NCI-H510A treated with DMSO at 0.1 percent for 48 hours (cell line): ENCODE results near the gene HMX2.
"Not testable (repeated sequence)": the region's sequence is repeated elsewhere in the genome, so short reads cannot be mapped to it uniquely, and the experiment has no call there.

ENCODE experiments used
- DNase-seq: peaks from one replicate; lab custom pipeline; 2025; lab: John Stamatoyannopoulos, UW

The HMX2 gene

DNA sequence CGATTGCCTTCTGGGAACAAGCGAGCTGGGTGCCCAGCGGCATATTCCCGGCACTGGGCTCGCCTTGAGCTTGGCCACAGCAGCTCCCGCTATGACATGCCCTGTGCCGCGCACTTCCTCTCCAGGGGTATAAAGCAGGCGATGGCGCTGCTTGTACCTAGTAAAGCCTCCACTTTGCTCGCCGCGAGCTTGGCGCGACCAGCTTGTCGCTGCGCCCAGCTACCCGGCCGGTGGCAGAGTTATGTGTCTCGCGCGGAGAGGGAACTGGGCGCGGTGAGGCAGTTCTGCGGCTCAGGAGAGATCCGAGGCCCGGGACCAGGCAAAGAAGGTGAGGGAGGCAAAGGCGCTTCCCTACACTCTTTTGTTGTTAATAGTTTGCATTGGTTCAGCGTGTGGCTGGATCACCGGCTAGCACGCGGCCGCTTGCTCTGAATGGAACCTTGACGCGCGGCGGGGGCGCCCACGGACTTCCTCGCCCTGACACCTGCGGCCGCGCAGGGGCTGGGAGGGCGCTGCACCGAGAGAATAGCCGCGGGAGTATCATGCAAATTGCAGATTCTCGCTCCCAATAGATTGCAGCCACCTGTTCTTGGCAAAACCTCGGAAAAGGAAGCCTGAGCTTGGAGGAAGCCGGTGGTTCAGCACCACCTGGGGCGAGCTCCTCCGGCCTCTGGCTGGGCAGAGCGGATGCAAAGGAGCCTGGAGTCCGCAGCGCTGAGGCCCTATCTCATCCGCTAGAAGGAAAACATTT lies 3.2 kb downstream of the HMX2 start:
- DNase-seq: no peak

DNA sequence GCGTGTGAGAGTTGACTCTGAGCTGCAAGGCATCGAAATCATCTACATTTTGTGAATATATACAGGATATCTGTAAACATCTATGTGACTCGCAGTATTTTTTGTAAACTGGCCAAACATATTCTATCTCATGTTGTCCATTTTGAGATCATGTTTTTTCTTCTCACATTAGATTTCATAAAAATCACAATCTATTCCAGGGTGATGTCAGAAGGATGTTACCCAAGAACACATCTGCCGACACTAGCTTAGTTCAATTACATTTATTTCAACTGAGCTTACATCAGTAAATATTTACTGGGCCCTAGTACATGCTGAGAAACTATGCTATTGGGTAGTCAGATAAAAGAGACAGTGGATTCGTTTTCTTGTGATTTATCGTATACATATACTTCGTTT lies 3.8 kb downstream of the HMX2 start:
- DNase-seq: no peak

DNA sequence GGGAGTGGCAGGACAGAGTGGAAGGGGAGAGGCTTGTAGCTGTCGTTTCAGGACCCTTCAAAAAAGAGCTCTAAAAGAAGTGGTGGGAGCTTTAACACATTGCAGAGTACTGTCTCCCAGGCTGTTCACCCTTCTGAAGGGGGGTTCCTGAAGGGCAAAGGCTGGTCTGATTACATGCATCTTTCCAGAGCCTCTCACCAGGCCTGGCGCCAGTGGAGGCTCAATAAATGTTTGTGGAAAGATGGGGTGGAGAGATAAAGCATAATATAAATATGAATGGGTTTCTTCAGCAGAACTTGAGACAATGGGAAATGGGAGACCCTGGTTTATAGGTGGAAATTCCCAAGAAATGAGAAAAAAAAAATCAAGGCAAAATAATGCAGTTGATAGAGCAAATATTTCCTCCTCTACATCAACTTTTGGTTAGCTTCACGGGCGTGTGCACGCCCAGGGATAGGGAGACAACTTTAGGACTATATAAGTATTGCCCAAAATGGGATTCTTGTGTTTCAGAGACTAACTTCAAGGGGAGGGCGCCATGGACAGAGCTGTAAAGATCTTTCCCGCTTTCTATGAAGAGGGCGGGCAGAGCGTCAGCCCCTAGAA lies 5.7 kb downstream of the HMX2 start:
- DNase-seq: no peak

DNA sequence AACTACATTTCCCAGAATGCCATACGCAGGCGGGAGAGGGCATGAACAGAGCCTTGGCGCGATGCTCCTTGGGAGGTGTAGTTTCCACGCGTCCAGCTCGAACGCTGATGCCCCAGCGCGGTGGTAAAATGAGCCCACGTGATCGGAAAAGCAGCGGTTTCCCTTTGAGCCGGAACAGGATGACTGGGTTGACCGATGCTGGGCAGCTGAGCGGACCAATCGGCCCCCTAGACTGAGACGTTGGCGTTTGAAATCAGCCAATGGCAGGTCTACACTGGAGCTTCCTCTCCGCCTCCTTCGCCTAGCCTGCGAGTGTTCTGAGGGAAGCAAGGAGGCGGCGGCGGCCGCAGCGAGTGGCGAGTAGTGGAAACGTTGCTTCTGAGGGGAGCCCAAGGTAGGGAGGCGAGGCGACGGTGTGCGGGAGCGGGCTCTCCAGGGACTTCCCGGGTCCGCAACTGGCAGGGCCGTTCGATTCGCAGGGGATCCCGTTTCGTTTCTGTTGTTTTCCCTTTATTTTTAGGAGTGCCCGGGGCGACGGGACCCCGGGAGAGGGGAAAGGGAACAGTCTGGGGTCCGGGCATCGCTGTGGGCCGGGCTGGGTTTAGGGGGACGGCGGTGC lies 6.3 kb downstream of the HMX2 start, which contains the start of gene BUB3:
Gene BUB3, plus strand, starts transcription at position 311 of the 619 bp plus-strand sequence. CDS start 516 bp downstream, outside the sequence.
- DNase-seq: peak; percentile 98

DNA sequence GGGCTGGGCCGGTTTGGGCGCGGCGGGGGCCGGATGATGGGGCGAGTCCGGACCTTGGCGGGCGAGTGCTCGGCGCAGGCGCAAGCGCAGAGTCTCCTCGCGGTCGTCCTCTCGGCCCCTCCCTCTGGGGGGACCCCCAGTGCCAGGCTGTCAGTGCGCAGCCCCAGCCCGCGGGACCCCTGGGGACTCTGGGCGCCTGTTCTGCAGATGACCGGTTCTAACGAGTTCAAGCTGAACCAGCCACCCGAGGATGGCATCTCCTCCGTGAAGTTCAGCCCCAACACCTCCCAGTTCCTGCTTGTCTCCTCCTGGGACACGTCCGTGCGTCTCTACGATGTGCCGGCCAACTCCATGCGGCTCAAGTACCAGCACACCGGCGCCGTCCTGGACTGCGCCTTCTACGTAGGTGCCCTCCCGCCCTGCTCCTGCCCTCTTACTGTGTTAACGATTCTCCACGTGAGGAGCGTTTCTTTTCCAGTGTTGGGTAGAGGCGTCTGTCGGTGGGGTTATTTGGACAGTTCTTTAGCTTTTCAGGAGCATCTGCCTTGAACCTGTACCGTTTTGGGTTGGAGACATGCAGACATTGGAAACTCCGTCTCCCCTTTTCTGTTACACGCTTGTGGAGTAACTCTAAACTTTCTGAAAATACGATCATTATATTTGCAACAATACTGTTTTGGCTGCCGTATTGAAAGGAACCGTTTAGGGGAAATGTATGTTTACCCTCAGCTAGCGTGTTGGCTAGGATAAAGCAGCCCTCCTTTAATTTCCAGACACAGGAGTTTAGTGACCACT lies 7.0 kb downstream of the HMX2 start:
- no peak for DNase-seq

DNA sequence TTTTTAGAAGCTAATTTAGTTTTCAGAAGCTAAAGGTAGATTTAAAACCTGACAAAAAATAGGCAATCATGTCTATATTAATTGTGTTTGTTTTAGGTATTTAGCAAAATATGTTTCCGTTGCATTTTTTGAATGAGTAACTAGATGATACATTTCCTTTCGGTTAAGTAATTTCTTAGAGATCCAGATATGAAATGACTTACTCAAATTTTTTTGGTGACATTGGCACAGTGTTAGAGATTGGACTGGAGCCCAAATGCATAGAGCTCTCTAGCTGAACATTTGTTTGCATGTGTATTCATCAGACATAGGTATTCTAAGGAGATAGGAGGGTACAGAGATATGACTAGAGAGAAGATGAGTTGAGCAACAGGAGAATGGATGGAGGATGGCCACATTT lies 8.1 kb downstream of the HMX2 start:
- DNase-seq: no peak

DNA sequence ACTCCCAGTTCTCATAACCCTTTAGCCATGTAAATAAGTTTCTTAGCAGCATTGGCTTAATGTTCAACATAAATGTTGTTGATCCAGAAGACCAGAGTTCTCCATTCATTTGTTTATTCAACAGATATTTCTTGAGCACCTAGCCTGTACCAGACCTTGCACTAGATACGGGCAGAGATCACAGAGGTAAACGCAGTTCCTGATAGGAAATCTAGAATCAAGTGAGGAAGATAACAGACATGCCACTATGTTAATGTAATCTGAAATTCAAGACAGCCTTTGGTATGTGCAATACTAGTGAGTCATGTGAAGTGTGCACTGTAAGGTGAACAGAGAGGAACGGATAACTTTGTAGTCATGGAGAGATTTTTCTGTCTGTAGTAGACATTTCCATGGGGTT lies 9.3 kb downstream of the HMX2 start:
- no peak for DNase-seq

DNA sequence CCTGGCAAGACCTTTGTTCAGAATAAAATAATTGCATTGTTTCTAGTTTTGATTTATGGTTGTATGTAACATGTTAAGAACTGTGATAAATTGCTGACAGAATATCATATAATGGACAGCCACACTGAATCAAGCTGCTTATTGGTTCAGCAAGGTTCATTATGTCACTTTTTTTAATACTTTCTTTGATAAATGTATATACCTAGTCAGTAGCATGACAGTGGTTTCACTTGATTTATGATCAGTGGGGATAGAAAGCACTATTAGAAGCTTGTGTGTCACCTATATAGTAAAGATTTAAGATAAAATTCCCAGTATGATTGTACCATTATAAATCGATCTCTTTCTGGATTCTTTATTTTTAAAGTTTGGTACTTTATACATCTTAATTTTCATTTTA lies 10.7 kb downstream of the HMX2 start:
- no peak for DNase-seq

DNA sequence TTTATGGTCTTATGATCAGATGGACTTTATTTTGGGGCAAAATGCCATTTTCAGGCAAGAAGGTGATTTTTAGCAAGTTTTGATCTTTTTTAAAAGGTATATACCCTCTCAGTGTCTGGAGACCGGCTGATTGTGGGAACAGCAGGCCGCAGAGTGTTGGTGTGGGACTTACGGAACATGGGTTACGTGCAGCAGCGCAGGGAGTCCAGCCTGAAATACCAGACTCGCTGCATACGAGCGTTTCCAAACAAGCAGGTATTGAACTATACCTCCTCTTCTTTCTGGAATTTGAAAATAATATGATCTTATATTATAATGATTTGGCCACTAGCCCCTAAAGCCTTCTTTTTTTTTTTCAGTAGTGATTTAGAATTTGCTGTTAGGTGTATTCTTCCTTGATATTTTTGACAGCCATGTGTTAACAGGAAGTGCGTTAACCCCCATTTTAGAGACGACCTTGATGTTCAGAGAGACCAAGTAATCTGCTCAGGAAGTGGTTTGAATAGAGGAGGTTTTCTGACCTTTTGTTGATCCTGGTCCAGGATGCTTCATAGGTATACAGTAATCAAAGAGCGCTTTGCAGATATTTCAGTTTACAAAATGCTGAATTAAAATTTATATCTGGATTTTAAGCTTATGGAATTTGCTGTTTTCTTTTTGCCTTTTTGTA lies 12.5 kb downstream of the HMX2 start:
- DNase-seq: no peak

DNA sequence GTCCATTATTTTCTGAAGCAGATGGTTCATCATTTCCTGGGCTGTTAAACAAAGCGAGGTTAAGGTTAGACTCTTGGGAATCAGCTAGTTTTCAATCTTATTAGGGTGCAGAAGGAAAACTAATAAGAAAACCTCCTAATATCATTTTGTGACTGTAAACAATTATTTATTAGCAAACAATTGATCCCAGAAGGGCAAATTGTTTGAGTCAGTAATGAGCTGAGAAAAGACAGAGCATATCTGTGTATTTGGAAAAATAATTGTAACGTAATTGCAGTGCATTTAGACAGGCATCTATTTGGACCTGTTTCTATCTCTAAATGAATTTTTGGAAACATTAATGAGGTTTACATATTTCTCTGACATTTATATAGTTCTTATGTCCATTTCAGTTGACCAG lies 16.4 kb downstream of the HMX2 start:
- DNase-seq: no peak

DNA sequence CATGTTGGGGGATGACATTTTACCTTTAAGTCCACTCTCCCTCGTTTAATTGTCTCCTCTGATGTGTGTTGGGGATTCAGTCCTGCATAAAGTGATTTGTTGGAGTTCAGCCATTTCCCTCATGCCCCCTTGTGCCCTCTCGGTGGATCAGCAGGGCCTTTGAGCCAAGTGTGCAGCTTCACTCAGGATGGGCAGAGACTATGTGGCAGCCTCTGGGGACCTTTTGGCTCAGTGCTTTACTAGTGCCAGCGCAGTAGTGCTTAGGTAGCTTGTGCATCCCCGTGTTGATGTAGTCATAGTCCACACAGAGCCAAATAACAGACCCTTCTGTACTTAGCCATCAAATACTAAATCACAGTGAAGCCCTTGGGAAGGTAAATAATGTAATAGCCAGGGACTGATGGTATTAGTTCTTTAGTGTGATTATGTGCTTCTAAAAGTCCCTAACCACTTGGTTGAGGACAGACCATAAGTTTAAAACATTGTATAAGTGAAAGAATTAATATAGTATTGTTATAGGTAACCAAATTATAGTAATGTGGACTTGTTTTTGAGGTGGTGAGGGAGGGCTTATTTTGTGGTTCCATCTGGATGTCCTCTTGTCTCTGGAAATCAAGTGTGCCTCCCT lies 17.6 kb downstream of the HMX2 start:
- DNase-seq: no peak

DNA sequence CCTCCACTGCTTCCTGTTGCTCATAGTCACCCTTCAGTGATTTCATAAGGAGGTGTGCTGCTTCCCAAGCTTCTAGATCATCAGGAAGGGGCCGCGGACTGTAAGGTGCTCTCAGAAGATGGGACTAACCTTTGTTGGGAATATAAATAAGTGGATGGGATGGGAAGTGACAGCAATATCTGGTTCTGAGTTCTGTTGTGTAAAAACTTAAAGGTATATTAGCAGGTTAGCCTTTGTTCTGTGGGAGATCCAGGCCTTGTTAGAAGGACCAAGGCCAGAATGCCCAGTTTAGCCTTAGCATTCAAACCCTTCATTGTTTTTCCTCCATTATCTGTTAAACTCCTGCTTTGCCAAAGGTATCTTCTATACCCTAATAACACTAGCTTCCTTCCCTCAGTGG lies 18.7 kb downstream of the HMX2 start:
- no peak for DNase-seq

DNA sequence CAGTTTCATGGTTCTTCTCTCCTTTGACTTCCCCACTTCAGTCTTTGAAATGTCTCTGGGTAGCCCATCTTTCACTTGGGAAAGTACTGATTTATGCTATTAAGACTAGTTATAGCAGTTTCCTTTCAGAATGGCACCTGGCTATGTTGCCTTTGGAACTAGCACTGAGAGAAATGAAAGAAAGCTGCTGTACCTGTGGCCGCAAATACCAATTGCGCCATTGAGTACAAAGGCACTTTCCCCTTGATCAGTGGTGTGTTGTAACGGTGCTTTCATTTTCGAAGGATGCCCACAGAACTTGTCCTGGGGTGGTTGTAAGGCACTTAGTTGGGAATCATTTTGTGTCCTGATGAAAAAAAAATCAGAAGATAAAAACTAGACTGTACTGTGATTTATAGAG lies 23.0 kb downstream of the HMX2 start:
- DNase-seq: no peak

DNA sequence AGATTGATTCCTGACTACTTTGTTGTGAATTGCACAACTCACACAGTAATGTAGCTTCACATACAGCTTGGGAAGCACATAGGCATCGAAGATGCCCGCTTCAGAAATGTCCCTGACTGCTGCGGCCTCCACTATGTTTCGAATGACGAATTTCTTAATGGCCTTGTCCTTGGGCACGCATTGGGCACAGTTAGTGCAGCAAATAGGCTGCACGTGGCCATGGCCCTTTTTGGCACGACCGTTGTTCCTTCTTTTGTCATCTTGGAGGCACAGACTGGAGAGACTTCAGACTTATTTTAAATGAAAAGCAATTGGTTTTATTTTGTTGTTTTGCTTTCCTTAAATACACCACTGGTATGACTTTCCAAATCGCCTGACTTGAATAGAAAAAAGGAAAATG lies 23.7 kb downstream of the HMX2 start:
- not testable (repeated sequence) for DNase-seq

DNA sequence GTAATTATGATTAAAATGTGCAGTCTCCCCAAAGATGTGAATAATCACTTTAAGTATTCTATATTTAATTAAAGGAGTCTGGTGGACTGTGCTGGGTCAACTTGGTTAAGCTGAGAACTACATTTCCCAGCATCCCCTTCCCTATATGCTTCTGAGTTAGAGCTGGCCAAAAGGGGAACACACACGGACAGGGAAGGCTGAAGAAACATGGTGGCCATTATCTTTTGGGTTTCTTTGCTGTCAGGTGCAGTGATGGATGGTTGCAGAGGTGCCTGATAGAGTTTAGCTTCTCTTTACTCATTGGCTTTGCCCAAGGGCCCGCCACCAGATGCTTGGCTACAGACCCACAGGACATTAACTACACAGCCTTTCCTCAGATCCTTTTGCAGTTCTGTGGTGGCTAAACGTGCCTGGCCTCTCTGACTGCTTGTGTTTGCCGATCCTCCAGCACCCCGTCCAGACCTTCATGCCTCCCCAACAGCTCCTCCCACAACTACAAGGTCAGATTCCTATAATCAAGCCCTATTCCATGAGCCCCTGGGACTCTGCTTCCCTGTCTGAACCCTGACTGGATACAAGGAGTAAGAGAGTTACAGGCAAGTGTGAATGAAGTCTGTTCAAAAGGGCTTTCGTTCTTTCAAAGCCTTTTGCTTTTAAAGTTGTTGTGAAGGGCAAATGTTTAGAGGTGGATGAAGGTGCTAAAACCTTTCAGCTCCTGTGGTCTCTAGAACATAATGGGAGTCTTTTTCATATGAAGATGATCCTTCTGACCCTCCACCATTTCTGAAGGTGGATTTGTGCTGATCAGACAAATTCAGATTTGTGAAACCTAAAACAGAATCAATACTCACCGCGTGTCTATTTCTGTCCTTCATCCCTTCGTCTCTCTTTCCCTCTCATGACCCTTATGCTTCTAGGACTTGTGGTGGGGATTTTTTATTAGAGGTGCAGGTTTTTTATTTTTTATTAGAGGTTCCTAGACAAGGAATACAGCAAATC lies 27.8 kb downstream of the HMX2 start:
- no peak for DNase-seq

DNA sequence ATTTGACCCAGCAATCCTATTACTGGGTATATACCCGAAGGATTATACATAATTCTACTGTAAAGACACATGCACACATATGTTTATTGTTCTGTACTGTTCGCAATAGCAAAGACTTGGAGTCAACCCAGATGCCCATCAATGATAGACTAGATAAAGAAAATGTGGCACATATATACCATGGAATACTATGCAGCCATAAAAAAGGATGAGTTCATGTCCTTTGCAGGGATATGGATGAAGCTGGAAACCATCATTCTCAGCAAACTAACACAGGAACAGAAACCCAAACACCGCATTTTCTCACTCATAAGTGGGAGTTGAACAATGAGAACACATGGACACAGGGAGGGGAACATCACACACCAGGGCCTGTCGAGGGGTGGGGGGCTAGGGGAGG lies 30.5 kb downstream of the HMX2 start:
- not testable (repeated sequence) for DNase-seq

DNA sequence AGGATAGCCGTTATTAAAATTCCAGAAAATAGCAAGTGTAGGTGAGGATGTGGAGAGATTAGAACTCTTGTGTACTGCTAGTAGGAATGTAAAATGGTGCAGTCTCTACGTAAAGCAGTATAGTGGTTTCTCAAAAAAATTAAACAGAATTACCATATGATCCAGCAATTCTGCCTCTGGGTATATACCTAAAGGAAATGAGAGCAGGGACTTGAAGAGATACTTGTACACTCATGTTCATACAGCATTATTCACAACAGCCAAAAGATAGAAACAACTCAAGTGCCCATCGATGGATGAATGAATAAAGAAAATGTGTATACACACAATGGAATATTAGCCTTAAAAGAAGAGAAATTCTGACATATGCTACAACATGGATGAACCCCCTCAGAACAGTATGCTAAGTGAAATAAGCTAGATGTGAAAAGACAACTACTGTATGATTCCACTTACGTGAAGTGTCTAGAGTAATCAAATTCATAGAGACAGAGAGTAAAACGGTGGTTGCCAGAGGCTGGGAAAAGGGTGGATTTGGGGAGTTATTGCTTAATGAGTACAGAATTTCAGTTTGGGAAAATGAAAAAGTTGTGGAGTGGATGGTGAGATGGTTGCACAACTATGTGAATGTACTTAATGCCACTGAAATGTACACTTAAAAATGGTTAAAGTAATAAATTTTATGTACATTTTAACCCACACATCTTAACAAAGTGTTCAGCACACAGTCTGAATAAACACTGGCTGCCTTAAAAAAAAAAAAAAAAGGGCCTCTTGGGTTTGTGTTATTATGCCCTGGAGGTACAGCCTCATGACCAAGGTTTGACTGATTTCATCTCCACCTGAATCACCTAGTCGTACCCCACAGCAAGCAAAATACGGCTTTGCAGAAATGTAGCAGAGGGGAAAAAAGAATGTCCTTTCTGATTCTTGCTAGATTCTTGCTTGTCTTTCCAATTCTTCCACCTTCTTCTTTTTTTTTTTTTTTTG lies 32.5 kb downstream of the HMX2 start:
- DNase-seq: no peak

DNA sequence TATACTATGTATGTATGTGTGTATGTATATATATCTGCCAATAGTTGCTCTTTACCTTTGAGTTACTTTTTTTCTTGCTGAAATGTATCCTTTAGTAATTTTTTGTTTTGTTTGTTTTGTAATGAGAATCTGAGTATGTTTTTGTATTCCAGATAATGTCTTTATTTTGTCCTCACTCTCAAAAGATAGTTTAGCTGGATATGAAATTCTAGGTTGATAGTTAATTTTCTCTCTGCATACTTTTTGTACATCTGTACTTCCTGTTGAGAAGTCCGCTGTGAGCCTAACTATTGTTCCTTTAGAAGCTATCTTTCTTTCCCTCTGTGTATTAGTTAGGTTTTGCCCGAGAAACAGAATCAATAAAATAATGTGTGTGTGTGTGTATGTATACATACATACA lies 35.8 kb downstream of the HMX2 start:
- DNase-seq: no peak

DNA sequence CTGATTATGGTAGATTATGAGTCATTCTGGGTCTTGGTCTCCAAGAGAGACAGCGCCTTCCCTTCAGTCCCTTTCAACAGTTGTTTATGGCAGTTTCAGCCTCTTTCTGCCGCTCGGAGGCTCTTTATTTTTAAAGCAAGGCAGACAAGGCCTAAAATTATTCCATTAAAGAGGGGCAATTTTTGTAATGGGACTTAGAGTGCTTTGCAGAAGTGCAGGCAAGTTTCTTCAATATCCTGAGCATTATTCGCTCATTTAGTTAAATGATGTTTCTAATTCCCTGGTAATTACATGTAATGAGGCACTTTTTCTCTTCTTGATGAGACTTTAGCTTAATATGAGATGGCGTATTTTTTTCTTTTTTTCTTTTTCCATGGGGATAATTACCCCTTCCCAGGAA lies 39.8 kb downstream of the HMX2 start:
- DNase-seq: no peak
